Esophagus squamous epithelium (tissue), 4 donors: ENCODE results near the gene CDCA7.

ENCODE experiments used
- CTCF ChIP-seq, 6 experiments: fragments of 450-650 bp in 4 of 6; fragments of 200-600 bp in 2 of 6; sonication (generic) in 2 of 6; IDR thresholded peaks; one replicate each; pipeline ENCODE4 v1.5.1; 2016 to 2019; ENCODE audit warnings: antibody characterized with exemption in 6 of 6, mild to moderate bottlenecking in 4 of 6, moderate library complexity in 4 of 6
- POLR2A ChIP-seq, 4 donors: fragments of 450-650 bp; IDR thresholded peaks; one replicate each; pipeline ENCODE4 v1.6.1; 2017; ENCODE audit warnings: antibody characterized with exemption in 4 of 4, mild to moderate bottlenecking in 4 of 4, moderate library complexity in 3 of 4

- no peak for TF ChIP-seq POLR2A (IDR thresholded peaks at IDR 0.05)
- no peak for TF ChIP-seq CTCF (IDR thresholded peaks at IDR 0.05)
Observed at GRCh38 chr2:173371023-173371422, 16.4 kb downstream of the CDCA7 start.
